ENCODE measurements around the gene TEX29.
A peak's percentile ranks its signal among the peaks of the same experiment; 100 is the strongest.

The TEX29 gene

DNA sequence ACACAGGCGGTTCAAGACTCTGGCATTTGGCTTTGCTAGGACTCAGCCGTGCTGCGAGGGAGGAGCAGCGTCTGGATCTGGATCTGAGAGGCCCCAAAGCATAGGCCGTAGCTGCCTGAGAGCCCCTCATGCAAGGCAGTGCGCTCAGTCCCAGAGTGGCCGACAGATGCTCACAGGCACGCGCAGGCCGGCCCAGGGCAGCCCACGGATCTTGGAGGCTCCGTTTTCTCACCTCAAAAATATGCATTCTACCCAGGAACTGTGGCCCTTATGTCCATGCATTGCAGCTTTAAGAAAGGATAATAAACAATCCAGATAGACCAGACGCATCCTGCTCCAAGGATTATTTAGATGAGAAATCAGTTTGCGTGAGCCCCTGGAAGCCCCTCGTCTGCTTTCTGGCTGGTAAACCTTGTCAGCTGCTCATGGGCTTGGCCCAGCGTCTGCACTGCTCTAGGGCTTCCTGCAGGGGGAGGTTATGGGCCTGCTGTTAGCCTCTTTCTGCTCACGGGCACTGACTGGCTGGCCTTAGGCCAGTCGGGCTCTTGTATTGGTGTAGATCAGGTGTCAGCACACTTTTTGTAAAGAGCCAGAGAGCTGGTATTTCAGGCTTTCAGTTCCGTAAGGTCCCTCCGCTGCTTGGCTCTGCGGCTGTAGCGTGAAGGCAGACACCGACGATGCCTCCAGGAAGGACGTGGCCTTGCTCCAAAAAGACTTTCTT is 24.2 kb downstream of the TEX29 start:
- peak; percentile 76 for DNase-seq

- no peak for DNase-seq
Measured at GRCh38 chr13:111345682-111346081, 25.2 kb downstream of the TEX29 start.

- DNase-seq: no peak
Measured at GRCh38 chr13:111346101-111346680, 25.7 kb downstream of the TEX29 start.

- DNase-seq: no peak
Measured at GRCh38 chr13:111347438-111347837, 27.0 kb downstream of the TEX29 start.

DNA sequence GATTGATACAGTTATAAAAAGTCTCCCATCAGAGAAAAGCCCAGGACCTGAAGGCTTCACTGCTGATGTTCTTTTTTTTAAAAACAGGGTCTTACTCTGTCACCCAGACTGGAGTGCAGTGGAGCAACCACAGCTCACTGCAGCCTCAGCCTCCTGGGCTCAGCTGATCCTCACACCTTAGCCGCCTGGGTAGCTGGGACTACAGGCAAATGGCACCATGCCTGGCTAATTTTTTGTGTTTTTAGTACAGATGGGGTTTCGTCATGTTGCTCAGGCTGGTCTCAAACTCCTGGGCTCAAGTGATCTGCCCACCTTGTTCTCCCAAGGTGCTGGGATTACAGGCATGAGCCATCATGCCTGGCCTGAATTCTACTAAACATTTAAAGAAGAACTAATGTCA is 33.1 kb downstream of the TEX29 start:
- DNase-seq: no peak

GRCh38 chr13:111354789-111355188 is 34.3 kb downstream of the TEX29 start:
- no peak for DNase-seq

- no peak for DNase-seq
Measured at GRCh38 chr13:111356795-111357194, 36.4 kb downstream of the TEX29 start.

DNA sequence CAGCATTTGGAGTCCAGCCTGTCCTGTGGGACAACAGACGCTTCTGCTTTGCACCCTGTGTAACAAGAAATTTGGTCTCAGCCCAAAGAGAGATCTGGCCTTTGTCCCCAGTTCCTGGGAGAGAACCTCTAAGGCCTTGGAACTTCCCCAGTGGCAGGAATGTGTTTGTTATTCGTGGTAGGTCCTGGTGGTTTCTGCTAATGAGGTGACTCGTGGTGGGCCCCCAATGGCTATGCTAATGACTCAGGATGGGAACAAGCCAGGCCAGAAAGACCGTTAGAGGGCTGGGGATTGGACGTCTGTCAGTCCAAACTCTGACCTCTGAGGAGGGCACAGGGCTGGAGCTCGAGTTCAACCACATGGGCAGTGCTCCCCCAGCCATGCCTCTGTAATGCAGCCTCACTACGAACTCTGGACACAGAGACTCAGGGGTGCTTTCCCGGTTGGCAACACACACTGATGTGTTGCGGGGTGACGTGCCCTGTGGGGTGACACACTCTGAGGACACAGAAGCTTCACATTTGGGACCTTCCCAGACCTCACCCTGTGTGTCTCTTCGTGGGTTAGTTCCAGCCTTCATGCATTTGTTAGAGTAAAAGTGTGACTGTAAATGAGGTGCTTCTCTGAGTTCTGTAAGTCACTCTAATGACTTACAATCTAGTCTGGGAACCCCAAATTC is 38.9 kb downstream of the TEX29 start:
- no peak for DNase-seq

GRCh38 chr13:111359930-111360329 is 39.5 kb downstream of the TEX29 start:
- DNase-seq: no peak

DNA sequence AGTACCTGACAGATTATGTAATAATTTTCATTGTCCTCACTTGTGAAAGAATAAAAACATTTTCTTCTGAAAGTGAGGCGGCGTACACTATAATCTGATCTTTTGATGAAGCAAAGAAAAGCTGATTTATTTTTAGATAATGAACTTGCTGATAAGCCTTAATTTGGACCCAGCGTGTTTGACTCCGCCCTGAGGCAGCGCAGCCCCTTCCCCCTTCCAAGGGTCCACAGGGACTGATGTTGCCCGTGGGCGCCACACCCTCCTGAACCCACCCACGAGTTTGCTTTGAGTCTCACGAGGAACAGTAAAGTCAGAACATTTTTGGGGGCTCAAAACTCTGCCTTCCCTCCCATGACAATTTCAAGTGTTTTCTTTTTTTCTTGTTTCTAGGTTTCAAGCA is 40.0 kb downstream of the TEX29 start:
- no peak for DNase-seq

DNA sequence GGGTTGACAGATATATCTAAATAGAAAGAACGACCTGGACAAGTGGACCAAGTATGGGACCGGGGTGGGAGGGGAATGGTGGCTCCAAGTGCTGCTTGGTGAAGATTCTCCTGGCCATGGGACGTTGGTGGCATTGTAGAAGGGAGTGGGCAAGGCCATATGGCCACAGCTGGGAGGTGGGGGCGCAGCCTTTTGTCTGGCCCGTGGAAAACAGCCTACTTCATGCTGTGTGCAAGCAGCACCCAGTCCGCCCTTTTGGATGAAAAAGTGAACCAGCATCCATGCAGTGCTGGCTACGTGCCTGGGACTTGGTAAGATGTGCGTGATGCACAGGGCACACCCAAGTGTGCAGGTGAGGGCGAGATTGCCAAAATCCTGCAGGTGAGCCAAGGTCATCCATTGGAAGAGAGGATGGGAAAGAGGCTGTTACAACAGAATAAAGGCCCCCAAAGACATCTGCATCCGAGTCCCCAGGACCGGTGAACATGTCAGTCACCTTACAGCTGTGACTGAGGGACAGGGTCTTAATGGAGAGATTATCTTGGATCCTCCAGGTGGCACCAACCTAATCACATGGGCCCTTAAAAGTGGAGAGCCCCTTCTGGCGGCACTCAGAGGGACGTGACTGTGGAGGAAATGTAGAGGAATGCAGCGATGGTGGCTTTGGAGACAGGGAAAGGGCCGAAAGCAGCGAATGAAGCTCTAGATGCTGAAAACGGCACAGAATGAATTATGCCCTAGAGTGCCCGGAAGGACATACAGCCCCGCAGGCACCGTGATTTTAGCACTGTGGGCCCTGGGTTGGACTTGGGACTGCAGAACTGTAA is 40.8 kb downstream of the TEX29 start:
- no peak for DNase-seq

- no peak for DNase-seq
Measured at GRCh38 chr13:111361873-111362648, 41.6 kb downstream of the TEX29 start.

- no peak for DNase-seq
Measured at GRCh38 chr13:111363121-111363520, 42.7 kb downstream of the TEX29 start.

DNA sequence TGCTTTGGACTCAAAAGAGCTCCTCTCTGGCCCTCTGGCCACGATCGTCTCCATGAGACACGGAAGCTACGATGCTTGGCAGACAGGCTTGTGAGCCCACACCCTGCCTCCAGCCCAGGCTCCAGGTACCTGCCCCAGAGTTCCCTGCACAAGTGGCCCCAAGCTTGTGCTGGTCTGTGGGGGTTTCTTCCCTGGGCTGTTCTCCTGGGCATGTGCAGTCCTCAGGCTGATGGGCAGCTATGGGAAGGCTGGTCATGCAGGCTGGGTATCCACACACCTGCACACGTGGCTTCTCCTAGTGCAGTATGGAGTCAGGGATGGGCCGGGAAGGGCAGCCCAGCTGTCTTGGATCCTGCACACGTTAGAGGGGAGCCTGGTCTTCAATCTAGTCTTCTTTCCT is 43.1 kb downstream of the TEX29 start:
- DNase-seq: no peak

- no peak for DNase-seq
Measured at GRCh38 chr13:111365149-111366005, 44.9 kb downstream of the TEX29 start.

DNA sequence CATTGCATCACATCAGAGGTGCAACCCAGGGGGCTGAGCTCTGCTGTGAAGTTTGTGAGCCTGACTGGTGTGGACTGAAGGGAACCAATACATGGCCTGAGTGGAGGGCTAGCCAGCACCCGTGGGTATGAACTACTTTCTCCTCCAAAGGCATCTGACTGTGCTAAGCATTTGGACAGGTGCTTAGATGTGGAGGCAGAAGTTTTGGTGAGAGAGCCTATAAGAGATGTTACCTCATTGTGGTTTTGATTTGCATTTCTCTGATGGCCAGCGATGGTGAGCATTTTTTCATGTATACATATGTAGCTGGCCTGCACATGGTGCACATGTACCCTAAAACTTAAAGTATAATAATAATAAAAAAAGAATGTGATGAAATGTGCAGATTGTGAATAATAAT is 46.9 kb downstream of the TEX29 start:
- DNase-seq: no peak

DNA sequence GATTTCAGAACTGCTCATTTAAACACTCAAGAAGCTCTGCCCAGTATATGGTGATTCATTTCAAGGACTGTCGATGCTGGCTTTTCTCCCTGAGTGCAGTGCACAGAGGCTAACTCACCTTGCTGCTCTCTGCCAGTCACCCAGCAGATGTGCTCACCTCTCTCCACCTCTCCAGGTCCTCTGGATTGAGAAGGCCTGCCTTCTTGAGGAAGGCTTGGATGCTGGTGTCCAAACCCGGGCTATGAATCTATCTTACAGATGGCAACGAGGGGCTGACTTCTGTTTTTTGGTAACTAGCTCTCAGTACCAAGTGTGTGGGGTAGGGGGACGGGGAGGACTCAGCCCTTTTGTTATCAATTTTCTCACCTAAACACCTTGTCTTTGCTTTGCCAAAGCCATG is 47.6 kb downstream of the TEX29 start:
- DNase-seq: no peak

DNA sequence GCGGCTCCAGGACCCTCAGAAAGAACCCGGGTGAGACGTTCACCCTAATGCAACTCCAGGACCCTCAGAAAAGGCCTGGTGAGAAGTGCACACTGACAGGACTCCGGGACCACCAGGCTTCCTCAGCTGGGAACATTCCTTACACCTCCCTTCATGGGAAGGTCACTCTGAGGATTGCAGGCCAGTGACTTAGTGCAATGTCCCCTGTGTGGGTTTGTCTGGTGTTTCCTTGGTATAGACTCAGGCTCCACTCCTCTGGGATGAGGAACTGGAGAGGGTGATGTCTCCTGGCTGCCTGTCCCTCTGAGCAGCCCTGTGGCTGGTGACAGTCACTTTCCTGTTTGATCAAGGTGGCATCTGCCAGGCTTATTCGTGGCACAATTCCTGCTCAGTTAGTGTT is 49.7 kb downstream of the TEX29 start:
- DNase-seq: no peak

- DNase-seq: no peak
Measured at GRCh38 chr13:111370570-111371535, 50.4 kb downstream of the TEX29 start.

DNA sequence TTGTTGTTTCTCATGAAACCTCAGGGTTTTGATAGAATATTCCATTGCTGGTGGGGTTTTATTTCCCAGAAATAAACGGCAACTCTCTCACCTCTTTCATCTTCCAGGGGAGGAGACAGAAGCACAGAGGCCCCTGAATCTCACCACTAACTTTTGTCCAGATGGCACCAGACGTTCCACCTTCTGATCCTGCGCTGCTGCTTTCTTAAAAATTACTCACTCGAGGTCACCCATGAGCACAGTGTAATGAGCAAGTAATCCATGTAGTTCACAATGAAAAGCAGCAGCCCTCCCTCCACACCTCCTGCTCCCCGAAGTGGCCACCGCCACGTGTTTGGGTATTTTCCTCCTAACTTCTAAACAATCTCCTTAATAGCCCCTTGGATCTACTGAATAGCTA is 51.3 kb downstream of the TEX29 start:
- no peak for DNase-seq
